NCI-H524 (cell line): Measurements from ENCODE around the gene DEFB124.
"Not testable (repeated sequence)": the region's sequence is repeated elsewhere in the genome, so short reads cannot be mapped to it uniquely, and the experiment has no call there.

Experiments used
- DNase-seq, 2 experiments: peaks; one replicate each; lab custom pipeline; 2025; lab: John Stamatoyannopoulos, UW

DEFB124 gene

GRCh38 chr20:31488115-31488514, 13.2 kb upstream of the DEFB124 start:
- DNase-seq: no peak

- DNase-seq: no peak
These were observed 10.8 kb upstream of the DEFB124 start for GRCh38 chr20:31485450-31486339.

DNA sequence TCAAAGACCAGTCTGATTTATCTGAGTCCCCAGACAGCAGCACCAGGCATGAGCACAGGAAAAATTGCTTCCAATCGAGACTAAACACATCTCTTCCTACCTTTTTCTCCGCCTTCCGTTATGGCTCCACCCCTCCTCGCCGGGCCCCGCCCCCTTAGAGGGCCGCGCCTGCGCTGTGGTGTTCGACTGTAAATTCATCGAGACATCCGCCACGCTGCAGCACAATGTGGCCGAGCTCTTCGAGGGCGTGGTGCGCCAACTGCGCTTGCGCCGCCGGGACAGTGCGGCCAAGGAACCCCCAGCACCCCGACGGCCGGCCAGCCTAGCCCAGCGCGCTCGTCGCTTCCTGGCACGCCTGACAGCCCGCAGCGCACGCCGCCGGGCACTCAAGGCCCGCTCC, 9.1 kb upstream of the DEFB124 start:
- DNase-seq: no peak

DNA sequence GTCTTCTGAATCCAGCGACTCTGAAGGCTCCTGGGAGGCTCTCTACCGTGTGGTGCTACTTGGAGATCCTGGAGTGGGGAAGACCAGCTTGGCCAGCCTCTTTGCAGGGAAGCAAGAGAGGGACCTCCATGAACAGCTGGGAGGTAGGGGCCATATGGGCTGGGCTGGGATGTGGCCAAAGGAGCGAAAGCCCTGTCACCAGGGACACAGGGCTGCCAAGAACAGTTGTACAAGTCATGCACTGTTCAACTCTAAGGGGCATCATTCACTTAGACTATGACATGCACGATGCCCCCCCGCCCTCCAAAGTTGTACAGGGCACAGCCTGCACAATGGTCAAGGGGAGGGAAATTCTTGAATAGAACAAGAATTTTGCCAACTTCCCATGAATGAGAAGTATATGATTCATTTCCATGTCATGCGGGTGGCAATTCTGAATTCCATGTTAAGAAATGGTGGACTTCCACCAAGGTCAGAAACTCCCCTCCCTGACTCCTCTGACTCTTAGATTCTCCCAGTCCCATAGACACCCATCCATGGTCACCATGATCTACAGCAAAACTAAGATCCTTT, 1.8 kb upstream of the DEFB124 start:
- DNase-seq: peak in 1 of 2 experiments; percentile 39

- DNase-seq: no peak
These were observed 1.3 kb upstream of the DEFB124 start for GRCh38 chr20:31476294-31476585.

DNA sequence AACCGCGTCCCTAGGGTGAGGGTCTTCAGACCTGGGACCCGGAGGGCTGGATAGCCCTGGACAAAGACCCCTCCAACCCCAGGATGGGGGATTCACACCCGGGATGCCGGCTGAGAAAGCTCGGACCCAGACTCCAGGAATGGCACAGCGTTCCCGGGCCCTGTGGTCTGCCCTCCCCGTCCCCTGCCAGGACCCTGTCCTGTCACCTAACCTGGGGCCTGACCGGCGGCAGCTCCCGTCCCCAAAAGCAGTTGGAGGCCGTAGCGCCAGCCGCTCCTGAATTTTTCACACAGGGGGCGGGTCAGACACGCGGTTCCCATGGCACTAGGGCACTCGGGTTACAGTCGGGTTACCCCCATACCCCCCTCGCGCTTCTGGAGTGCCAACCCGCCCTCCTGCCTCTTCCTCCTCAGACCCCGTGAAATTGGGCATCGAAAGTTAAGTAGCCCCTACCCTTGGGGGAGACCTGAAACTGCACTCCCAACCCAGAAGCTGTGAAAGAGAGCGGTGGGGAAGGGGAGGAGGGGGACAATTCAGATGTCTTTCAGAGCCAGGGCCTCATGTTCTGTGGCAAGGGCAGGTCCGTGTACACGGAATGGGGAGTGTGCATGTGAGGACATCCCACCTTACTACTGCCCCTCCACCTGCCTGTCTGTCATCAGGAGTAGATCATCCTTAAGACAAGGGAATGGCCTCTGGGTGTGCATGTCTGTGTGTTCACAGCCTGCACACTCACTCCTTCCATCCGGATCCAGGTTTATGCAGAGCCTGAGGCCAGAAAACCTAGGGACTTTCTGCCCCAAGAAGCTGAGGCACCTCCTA, 756 bp upstream of the DEFB124 start:
- no peak for DNase-seq

- no peak for DNase-seq
These were observed 860 bp downstream of the DEFB124 start for GRCh38 chr20:31474097-31474436.

DNA sequence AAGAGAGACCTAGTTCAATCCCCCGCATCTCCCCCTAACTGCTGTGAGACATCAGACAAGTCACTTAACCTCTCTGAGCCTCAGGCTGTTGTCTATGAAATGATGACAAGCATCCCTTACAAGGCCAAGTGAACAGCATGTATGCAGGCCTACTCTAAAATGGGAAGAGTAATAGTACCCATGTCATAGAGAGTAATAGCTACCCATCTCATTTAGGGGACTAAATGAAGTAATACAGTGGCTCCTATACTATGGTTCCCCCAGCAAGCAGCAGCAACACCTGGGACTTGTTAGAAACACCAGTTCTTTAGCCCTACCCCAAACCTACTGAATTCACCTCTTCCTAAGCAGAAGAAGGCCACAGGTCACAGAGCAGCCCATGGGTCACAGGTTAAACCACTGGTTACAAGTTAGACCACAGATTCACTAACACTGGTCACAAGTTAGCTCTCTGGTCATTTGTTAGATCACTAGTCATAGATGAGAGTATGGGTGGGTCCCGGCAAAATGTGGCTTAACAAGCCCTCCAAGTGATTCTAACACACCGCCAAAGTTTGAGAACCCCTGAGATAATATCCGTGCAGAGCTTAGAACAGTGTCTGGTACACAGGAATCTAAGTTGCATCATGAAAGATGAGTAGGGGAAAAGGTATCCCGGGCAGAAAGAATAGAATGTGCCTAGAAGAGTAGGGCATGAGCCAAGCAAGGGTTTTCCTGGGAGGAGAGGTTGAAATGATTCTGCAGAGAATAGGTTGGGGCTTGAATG, 1.4 kb downstream of the DEFB124 start:
- no peak for DNase-seq

GRCh38 chr20:31472395-31473330, 2.3 kb downstream of the DEFB124 start:
- DNase-seq: no peak

DNA sequence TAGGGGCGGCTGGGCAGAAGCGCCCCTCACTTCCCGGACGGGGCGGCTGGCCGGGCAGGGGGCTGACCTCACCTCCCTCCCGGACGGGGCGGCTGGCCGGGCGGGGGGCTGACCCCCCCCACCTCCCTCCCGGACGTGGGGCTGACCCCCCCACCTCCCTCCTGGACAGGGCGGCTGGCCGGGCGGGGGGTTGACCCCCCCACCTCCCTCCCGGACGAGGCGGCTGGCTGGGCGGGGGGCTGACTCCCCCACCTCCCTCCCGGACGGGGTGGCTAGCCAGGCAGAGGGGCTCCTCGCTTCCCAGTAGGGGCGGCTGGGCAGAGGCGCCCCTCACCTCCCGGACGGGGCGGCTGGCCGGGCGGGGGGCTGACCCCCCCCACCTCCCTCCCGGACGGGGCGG, 4.0 kb downstream of the DEFB124 start:
- DNase-seq: not testable (repeated sequence)

DNA sequence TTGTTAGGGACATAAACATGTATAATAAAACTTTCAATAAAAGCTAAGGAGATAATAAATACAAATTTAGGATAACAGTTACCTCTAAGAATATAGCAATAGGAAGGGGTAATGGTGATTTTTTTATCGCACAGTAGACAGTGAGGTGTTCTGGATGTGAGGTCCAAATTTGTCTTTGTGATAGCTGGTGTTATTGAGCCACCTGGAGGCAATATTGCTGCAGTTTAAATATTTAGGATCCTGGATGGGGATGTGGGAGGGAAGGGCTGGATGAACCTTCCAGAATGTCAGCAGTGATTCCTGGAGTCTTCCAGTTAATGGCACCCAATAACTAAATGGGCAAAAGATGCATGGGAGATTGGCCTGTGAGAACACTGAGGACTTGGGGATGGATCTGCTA, 20.6 kb downstream of the DEFB124 start:
- DNase-seq: no peak

DNA sequence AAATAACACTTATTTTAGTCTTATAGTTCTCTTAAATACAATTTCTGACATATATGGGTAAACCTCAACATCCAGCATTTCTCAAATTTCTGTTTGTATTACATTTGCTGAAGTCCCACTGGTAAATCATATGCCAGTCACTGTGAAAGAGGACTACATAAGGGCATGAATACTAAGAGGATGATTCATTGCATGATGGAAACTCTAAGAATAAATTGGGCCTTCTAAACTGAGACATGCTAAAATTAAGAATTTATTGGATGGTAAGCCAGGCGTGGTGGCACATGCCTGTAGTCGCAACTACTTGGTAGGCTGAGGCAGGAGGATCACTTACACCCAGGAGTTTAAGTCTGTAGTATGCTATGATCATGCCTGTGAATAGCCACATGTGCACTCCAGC, 22.4 kb downstream of the DEFB124 start:
- no peak for DNase-seq

- no peak for DNase-seq
These were observed 25.2 kb downstream of the DEFB124 start for GRCh38 chr20:31449511-31450414.

GRCh38 chr20:31446084-31446819, 28.7 kb downstream of the DEFB124 start:
- DNase-seq: no peak

DNA sequence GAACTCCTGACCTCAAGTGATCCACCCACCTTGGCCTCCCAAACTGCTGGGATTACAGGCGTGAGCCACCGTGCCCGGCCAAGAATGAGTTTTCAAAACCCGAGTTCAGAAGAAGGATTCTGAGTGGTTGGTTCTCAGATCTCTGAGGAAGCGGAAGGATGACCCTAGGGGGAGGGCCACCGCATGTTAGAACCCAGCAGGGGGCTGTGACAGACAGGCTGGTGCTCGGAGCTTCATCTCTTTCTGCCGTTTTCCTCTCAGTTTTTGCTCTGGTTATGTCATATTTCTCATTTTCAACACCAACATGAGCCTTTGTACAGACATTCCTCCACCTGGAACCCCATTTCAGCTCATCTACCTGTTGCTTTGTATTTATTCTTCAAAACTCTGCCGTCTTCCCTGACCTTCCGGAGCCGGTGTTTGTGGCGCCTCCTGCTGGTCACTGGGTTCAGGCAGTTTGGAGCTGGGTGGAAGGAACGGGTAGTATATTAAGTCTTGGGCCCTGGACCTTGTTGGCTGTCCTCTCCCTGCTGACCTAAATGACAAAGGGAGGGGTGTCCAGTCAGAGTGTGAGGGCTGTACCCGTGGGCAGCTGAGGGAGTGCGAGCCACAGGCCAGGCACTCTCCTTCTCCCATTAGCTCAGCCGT, 34.8 kb downstream of the DEFB124 start, which contains the start of gene DEFB123:
DEFB123 (plus strand) TSS at position 621 of the 648 bp plus-strand sequence. CDS start 67 bp downstream, outside the sequence.
- DNase-seq: no peak

DNA sequence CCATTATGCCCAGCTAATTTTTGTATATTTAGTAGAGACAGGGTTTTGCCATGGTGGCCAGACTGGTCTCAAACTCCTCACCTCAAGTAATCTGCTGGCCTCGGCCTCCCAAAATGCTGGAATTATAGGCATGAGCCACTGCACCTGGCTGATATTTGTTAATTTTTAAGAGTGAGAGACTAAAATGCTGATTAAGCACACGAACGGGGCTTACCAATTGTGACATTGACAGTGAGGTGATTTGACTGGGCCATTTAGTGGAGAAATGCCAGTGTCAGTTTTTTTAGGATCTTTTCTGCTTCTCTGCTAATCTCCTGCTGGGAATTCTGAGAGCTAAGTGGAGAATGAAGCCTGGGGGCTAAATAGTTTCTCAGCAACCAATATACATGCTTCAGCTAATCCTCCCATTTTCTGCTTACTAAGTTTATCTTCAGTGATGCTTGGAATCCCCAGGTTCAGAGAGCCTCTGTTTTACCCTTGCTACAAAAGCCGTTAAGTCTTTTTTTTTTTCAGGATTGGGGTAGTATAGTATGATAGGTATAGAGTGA, 44.3 kb downstream of the DEFB124 start:
- DNase-seq: no peak

- not testable (repeated sequence) for DNase-seq
These were observed 47.4 kb downstream of the DEFB124 start for GRCh38 chr20:31427576-31427975.

- not testable (repeated sequence) for DNase-seq
These were observed 47.9 kb downstream of the DEFB124 start for GRCh38 chr20:31426891-31427551.
